ENCODE measurements around the gene SORBS2. TPM values are rescaled to one million over a fixed set of nuclear protein-coding genes. Genes with fewer than 3 reads are reported as not detected.
A peak's percentile ranks its signal among the peaks of the same experiment; 100 is the strongest.

The SORBS2 gene
- total RNA-seq, 4 donors from 2014 or later, result 821 to 1,626 (median 1,353) TPM

- Histone ChIP-seq H3K4me3 (no peak overlapping the region), H3K4me1 (peaks cover 3 to 57% (median 47%) of the 10 kb centered on the region in 4 donors), H3K9me3 (no peaks in the 10 kb centered on the region), H3K36me3 (no peaks in the 10 kb centered on the region), H3K27me3 (no peaks in the 10 kb centered on the region), H3K27ac (replicated peaks in 1 of 4) (peak overlapping the region; percentile 68 to 76 (median 70))
- WGBS, result 24% methylated on average over 4 of the region's 4 CpGs
- peak; percentile 57 for DNase-seq (ENCODE audit: extremely low spot score)
- TF ChIP-seq CTCF (IDR thresholded peaks at IDR 0.05) (no peak), POLR2AphosphoS5 (IDR thresholded peaks at IDR 0.05) (peak; percentile 29 to 52)
- intact Hi-C loops (cut with DNase I), result no loop called here
Measured at GRCh38 chr4:185554365-185555126, 257.4 kb downstream of the SORBS2 start.

- DNase-seq (ENCODE audit: extremely low spot score), result peak; percentile 47
- Histone ChIP-seq H3K27ac (replicated peaks in 1 of 4) (peak overlapping the region; percentile 62 to 76 (median 69)), H3K27me3 (no peaks in the 10 kb centered on the region), H3K4me3 (no peak overlapping the region), H3K4me1 (peaks cover 0 to 51% (median 42%) of the 10 kb centered on the region in 4 donors), H3K9me3 (no peaks in the 10 kb centered on the region), H3K36me3 (no peaks in the 10 kb centered on the region)
- 51% methylated on average over 2 of the region's 2 CpGs for WGBS
- intact Hi-C loops (cut with DNase I), result no loop called here
- TF ChIP-seq CTCF (IDR thresholded peaks at IDR 0.05) (no peak), POLR2AphosphoS5 (IDR thresholded peaks at IDR 0.05) (no peak), EP300 (IDR thresholded peaks at IDR 0.05) (no peak), POLR2A (IDR thresholded peaks at IDR 0.05; ENCODE audit: low read depth) (no peak)
Measured at GRCh38 chr4:185552254-185552653, 259.7 kb downstream of the SORBS2 start.

GRCh38 chr4:185550933-185551332, 261.1 kb downstream of the SORBS2 start:
- Histone ChIP-seq H3K36me3 (no peaks in the 10 kb centered on the region), H3K27ac (replicated peaks in 1 of 4) (peak overlapping the region; percentile 62 to 76 (median 69)), H3K9me3 (no peaks in the 10 kb centered on the region), H3K27me3 (no peaks in the 10 kb centered on the region), H3K4me1 (peaks cover 0 to 51% (median 42%) of the 10 kb centered on the region in 4 donors), H3K4me3 (no peak overlapping the region)
- intact Hi-C loops (cut with DNase I), result no loop called here
- DNase-seq (ENCODE audit: extremely low spot score), result peak; percentile 29
- WGBS, result 41% methylated on average over 1 of the region's 1 CpG
- TF ChIP-seq POLR2A (IDR thresholded peaks at IDR 0.05; ENCODE audit: low read depth) (no peak), POLR2AphosphoS5 (IDR thresholded peaks at IDR 0.05) (peak in 1 of 2 donors; percentile 40)

- 72% methylated on average over 2 of the region's 2 CpGs for WGBS
- Histone ChIP-seq H3K4me3 (no peak overlapping the region), H3K9me3 (no peaks in the 10 kb centered on the region), H3K27me3 (no peaks in the 10 kb centered on the region), H3K4me1 (peaks cover 0 to 39% (median 31%) of the 10 kb centered on the region in 4 donors), H3K36me3 (no peaks in the 10 kb centered on the region), H3K27ac (replicated peaks in 1 of 4) (no peak overlapping the region)
- intact Hi-C loops (cut with DNase I), result no loop called here
- no peak for TF ChIP-seq POLR2AphosphoS5 (IDR thresholded peaks at IDR 0.05)
- no peak for TF ChIP-seq POLR2A (IDR thresholded peaks at IDR 0.05; ENCODE audit: low read depth)
- no peak for TF ChIP-seq EP300 (IDR thresholded peaks at IDR 0.05)
- no peak for TF ChIP-seq CTCF (IDR thresholded peaks at IDR 0.05)
- DNase-seq (ENCODE audit: extremely low spot score), result no peak
Measured at GRCh38 chr4:185549095-185549639, 262.8 kb downstream of the SORBS2 start.

GRCh38 chr4:185548587-185548986, 263.4 kb downstream of the SORBS2 start:
- 89% methylated on average over 1 of the region's 1 CpG for WGBS
- DNase-seq (ENCODE audit: extremely low spot score), result peak; percentile 31
- Histone ChIP-seq H3K36me3 (no peaks in the 10 kb centered on the region), H3K9me3 (no peaks in the 10 kb centered on the region), H3K27me3 (no peaks in the 10 kb centered on the region), H3K27ac (replicated peaks in 1 of 4) (no peak overlapping the region), H3K4me3 (no peak overlapping the region), H3K4me1 (peaks cover 0 to 34% (median 25%) of the 10 kb centered on the region in 4 donors)
- intact Hi-C loops (cut with DNase I), result no loop called here
- TF ChIP-seq EP300 (IDR thresholded peaks at IDR 0.05) (no peak), POLR2A (IDR thresholded peaks at IDR 0.05; ENCODE audit: low read depth) (no peak), CTCF (IDR thresholded peaks at IDR 0.05) (no peak), POLR2AphosphoS5 (IDR thresholded peaks at IDR 0.05) (no peak)
